HepG2 (cell line): ENCODE results near the gene TACC2.

Source experiments
- CTCF ChIP-seq: sonication (generic); formaldehyde crosslinking; IDR thresholded peaks from 2 replicates; pipeline ENCODE4 v1.5.0; 2020; ENCODE audit warnings: mild to moderate bottlenecking, missing genetic modification reagents, moderate library complexity
- FLYWCH1 ChIP-seq: sonication (generic); formaldehyde crosslinking; IDR thresholded peaks from 2 replicates; pipeline ENCODE4 v1.8.1; 2023; ENCODE audit warnings: mild to moderate bottlenecking, missing genetic modification reagents
- JUND ChIP-seq: sonication (generic); formaldehyde crosslinking; IDR thresholded peaks from 2 replicates; pipeline ENCODE4 v1.8.0; 2022; ENCODE audit warnings: mild to moderate bottlenecking, missing genetic modification reagents
- MAX ChIP-seq: IDR thresholded peaks from 2 replicates; pipeline ENCODE4 v1.6.1; 2012; ENCODE audit warnings: inconsistent platforms
- SP5 ChIP-seq: IDR thresholded peaks from 2 replicates; pipeline ENCODE4 v1.6.1; 2016; ENCODE audit warnings: low read depth, borderline replicate concordance
- ZNF274 ChIP-seq: sonication (generic); formaldehyde crosslinking; IDR thresholded peaks from 2 replicates; pipeline ENCODE4 v1.5.1; 2020; ENCODE audit warnings: mild to moderate bottlenecking, missing genetic modification reagents

GRCh38 chr10:122230222-122230621 lies 241.3 kb downstream of the TACC2 start:
- TF ChIP-seq SP5 (no peak), MAX (no peak), ZNF274 (CRISPR knock-in tag) (no peak), CTCF (CRISPR knock-in tag) (no peak), FLYWCH1 (CRISPR knock-in tag) (no peak), JUND (CRISPR knock-in tag) (no peak)
